Keratinocyte (primary cell): ENCODE data around the gene CADM2. TPM values are rescaled to one million over a fixed set of nuclear protein-coding genes. Genes with fewer than 3 reads are reported as not detected.

Experiments used
- DNase-seq: peaks from one replicate; pipeline ENCODE4 v3.0.0-alpha.2; 2011; ENCODE audit warnings: low read depth, missing footprints, low spot score
- FAIRE-seq: peaks from 2 replicates; lab custom pipeline; 2011; peaks lifted over from hg19 to GRCh38; lab: Jason Lieb, UNC
- H2AFZ ChIP-seq: 2 replicates; pipeline ENCODE4 v1.6.0; 2012; ENCODE audit warnings: low read length, control low read depth, inconsistent platforms; ENCODE audit not compliant: control insufficient read depth
- H3K27ac ChIP-seq: 2 replicates; pipeline ENCODE4 v1.5.1; 2011; ENCODE audit warnings: low read length; ENCODE audit not compliant: control insufficient read depth, insufficient read depth
- H3K27me3 ChIP-seq: 3 replicates; pipeline ENCODE4 v1.6.0; 2011; ENCODE audit warnings: low read length; ENCODE audit not compliant: control insufficient read depth, insufficient read depth; ENCODE audit errors: extremely low read depth
- H3K36me3 ChIP-seq, 2 experiments: 2 replicates in 1 of 2; 3 replicates in 1 of 2; pipeline ENCODE4 v1.5.1; 2011; ENCODE audit warnings: low read length in 2 of 2, mild to moderate bottlenecking in 1 of 2; ENCODE audit not compliant: control insufficient read depth in 2 of 2, insufficient read depth in 2 of 2; ENCODE audit errors: extremely low read depth in 1 of 2
- H3K4me1 ChIP-seq: 3 replicates; pipeline ENCODE4 v1.5.1; 2011; ENCODE audit warnings: low read length; ENCODE audit not compliant: control insufficient read depth, insufficient read depth; ENCODE audit errors: extremely low read depth
- H3K4me2 ChIP-seq: 3 replicates; pipeline ENCODE4 v1.6.0; 2011; ENCODE audit warnings: low read depth, low read length; ENCODE audit not compliant: control insufficient read depth, insufficient read depth; ENCODE audit errors: extremely low read depth
- H3K4me3 ChIP-seq, 3 experiments: fragments of 200-600 bp in 1 of 3; sonication (generic) in 1 of 3; 2 replicates in 2 of 3; 3 replicates in 1 of 3; pipeline ENCODE4 v1.5.1; 2011 to 2016; ENCODE audit warnings: low read length in 3 of 3, mild to moderate bottlenecking in 3 of 3, control low read depth in 2 of 3, inconsistent platforms in 1 of 3, low read depth in 1 of 3, mixed read lengths in 1 of 3, mixed run types in 1 of 3, moderate library complexity in 1 of 3; ENCODE audit not compliant: control insufficient read depth in 2 of 3, insufficient read depth in 2 of 3; ENCODE audit errors: extremely low read depth in 1 of 3
- H3K79me2 ChIP-seq: 2 replicates; pipeline ENCODE4 v1.6.0; 2012; ENCODE audit warnings: low read length; ENCODE audit not compliant: control insufficient read depth, insufficient read depth
- H3K9ac ChIP-seq: 3 replicates; pipeline ENCODE4 v1.6.0; 2011; ENCODE audit warnings: low read length; ENCODE audit not compliant: control insufficient read depth, insufficient read depth; ENCODE audit errors: extremely low read depth
- H3K9me1 ChIP-seq: 3 replicates; pipeline ENCODE4 v1.6.0; 2011; ENCODE audit warnings: low read length; ENCODE audit not compliant: control insufficient read depth, insufficient read depth; ENCODE audit errors: extremely low read depth
- H3K9me3 ChIP-seq: 2 replicates; pipeline ENCODE4 v1.5.1; 2012; ENCODE audit warnings: low read depth, low read length; ENCODE audit not compliant: control insufficient read depth
- H4K20me1 ChIP-seq: 3 replicates; pipeline ENCODE4 v1.6.0; 2011; ENCODE audit warnings: low read length; ENCODE audit not compliant: control insufficient read depth, insufficient read depth; ENCODE audit errors: extremely low read depth
- CTCF ChIP-seq, 3 experiments: IDR thresholded peaks in 1 of 3; conservative IDR thresholded peaks in 1 of 3; optimal IDR thresholded peaks in 1 of 3; 2 replicates in 2 of 3; 3 replicates in 1 of 3; pipeline versions ENCODE3 to v1.5.1; 2011; ENCODE audit warnings: low read length in 3 of 3, mild to moderate bottlenecking in 3 of 3, moderate library complexity in 2 of 3, control low read depth in 1 of 3, inconsistent platforms in 1 of 3; ENCODE audit not compliant: insufficient read depth in 2 of 3; ENCODE audit errors: extremely low read depth in 1 of 3
- EZH2 ChIP-seq: IDR thresholded peaks from one replicate; pipeline ENCODE4 v1.6.1; 2012; ENCODE audit warnings: inconsistent platforms, mild to moderate bottlenecking, low read length, moderate library complexity
- dilution Hi-C: fragments of 300-500 bp; cut with MboI; formaldehyde crosslinking; loops from one replicate; pipeline ENCODE4 v1.7.0; 2020; ENCODE audit warnings: low sequenced_read_pairs; ENCODE audit not compliant: extremely low pct_ligation_motif_present
- polyA plus RNA-seq, 5 experiments: library from polyadenylated mRNA; depleted of rRNA in 3 of 5; stranded (reverse) in 3 of 5; stranded (forward) in 1 of 5; unstranded in 1 of 5; fragments of >200 nt; gene quantifications; 1 replicate in 1 of 5; 2 replicates in 3 of 5; 3 replicates in 1 of 5; pipeline versions ENCODE4 v1.2.1 to v1.2.3, GENCODE V29; 2011 to 2012; ENCODE audit warnings: missing spikeins in 2 of 5, low read depth in 1 of 5, low replicate concordance in 1 of 5

The CADM2 gene
- polyA plus RNA-seq, 1 donor (not counting 4 experiments of a cell fraction or from before 2014, with no cell fraction given), result not detected

GRCh38 chr3:85950435-85950834 is 991.6 kb downstream of the CADM2 start:
- Histone ChIP-seq H3K9ac (no peak overlapping the region), H3K79me2 (no peaks in the 10 kb centered on the region), H3K9me3 (no peaks in the 10 kb centered on the region), H3K9me1 (no peaks in the 10 kb centered on the region), H3K4me1 (no peaks in the 10 kb centered on the region), H4K20me1 (no peaks in the 10 kb centered on the region), H3K4me2 (no peak overlapping the region), H3K4me3 (no peak overlapping the region), H2AFZ (no peak overlapping the region), H3K27ac (no peak overlapping the region), H3K36me3 (no peaks in the 10 kb centered on the region), H3K27me3 (no peaks in the 10 kb centered on the region)
- dilution Hi-C loops, result no loop called here
- DNase-seq (no peak), FAIRE-seq (no peak)
- TF ChIP-seq EZH2 (no peak), CTCF (optimal IDR thresholded peaks at IDR 0.05 in 1 of 3, IDR thresholded peaks at IDR 0.05 in 1 of 3, conservative IDR thresholded peaks at IDR 0.05 in 1 of 3; ENCODE audit: extremely low read depth in 1 of 3, insufficient read depth in 2 of 3, low read length in 3 of 3) (no peak)

GRCh38 chr3:85960793-85961192 is 1002.0 kb downstream of the CADM2 start:
- H3K9me3 ChIP-seq, result peaks cover 2% of the 10 kb centered on the region
- H3K27me3 ChIP-seq, result no peaks in the 10 kb centered on the region
- H3K79me2 ChIP-seq, result no peaks in the 10 kb centered on the region
- no peak overlapping the region for H3K4me3 ChIP-seq
- H3K27ac ChIP-seq, result no peak overlapping the region
- no peak overlapping the region for H3K9ac ChIP-seq
- dilution Hi-C loops, result no loop called here
- DNase-seq (no peak), FAIRE-seq (no peak)
- no peak overlapping the region for H3K4me2 ChIP-seq
- H4K20me1 ChIP-seq, result no peaks in the 10 kb centered on the region
- H3K36me3 ChIP-seq, result no peaks in the 10 kb centered on the region
- H3K4me1 ChIP-seq, result no peaks in the 10 kb centered on the region
- H3K9me1 ChIP-seq, result no peaks in the 10 kb centered on the region
- no peak overlapping the region for H2AFZ ChIP-seq
- TF ChIP-seq CTCF (optimal IDR thresholded peaks at IDR 0.05 in 1 of 3, IDR thresholded peaks at IDR 0.05 in 1 of 3, conservative IDR thresholded peaks at IDR 0.05 in 1 of 3; ENCODE audit: extremely low read depth in 1 of 3, insufficient read depth in 2 of 3, low read length in 3 of 3) (no peak), EZH2 (no peak)
